A673 (cell line): ENCODE data around the gene PLD2. TPM values are rescaled to one million over a fixed set of nuclear protein-coding genes. Genes with fewer than 3 reads are reported as not detected.

ENCODE experiments used
- BruUV-seq: library from RNA; stranded (reverse); fragments of 400-500 nt; replicated peaks from 2 replicates; lab custom pipeline; 2021; lab: Mats Ljungman, UMichigan
- CTCF ChIA-PET: fragments of 300-600 bp; sonication (Branson Sonifier 250); formaldehyde crosslinking; loops from one replicate; lab custom pipeline; 2022; ENCODE audit warnings: antibody characterized with exemption; lab: Charles Lee
- POLR2A ChIA-PET: fragments of 300-600 bp; sonication (Branson Sonifier 250); formaldehyde crosslinking; loops from one replicate; lab custom pipeline; 2022; ENCODE audit warnings: antibody characterized with exemption; ENCODE audit not compliant: low non-redundant PET; lab: Charles Lee
- DNase-seq: peaks from one replicate; pipeline ENCODE4 v3.0.0-alpha.2; 2015; ENCODE audit warnings: low spot score
- H3K27ac ChIP-seq: fragments of 200-600 bp; sonication (generic); 2 replicates; pipeline ENCODE4 v1.5.1; 2016; ENCODE audit warnings: mixed run types, low read depth, mild to moderate bottlenecking, mixed read lengths, antibody characterized with exemption, low read length; ENCODE audit not compliant: poor library complexity, severe bottlenecking
- H3K27me3 ChIP-seq: fragments of 200-600 bp; sonication (generic); replicated peaks from 2 replicates; pipeline ENCODE4 v1.6.1; 2017; ENCODE audit warnings: mixed run types, low read depth, mild to moderate bottlenecking, mixed read lengths, antibody characterized with exemption, low read length; ENCODE audit not compliant: insufficient read depth, poor library complexity
- H3K36me3 ChIP-seq: fragments of 200-600 bp; sonication (generic); 2 replicates; pipeline ENCODE4 v1.6.1; 2016; ENCODE audit warnings: mixed run types, mild to moderate bottlenecking, mixed read lengths, antibody characterized with exemption, low read length; ENCODE audit not compliant: insufficient read depth, poor library complexity, severe bottlenecking
- H3K4me1 ChIP-seq: fragments of 200-600 bp; sonication (generic); 2 replicates; pipeline ENCODE4 v1.6.1; 2017; ENCODE audit warnings: mixed run types, mild to moderate bottlenecking, mixed read lengths, antibody characterized with exemption, low read length; ENCODE audit not compliant: insufficient read depth, poor library complexity, severe bottlenecking
- H3K4me3 ChIP-seq: fragments of 200-600 bp; sonication (generic); 2 replicates; pipeline ENCODE4 v1.5.1; 2016; ENCODE audit warnings: low read depth, mixed run types, mild to moderate bottlenecking, mixed read lengths, low read length; ENCODE audit not compliant: poor library complexity, severe bottlenecking
- H3K9me3 ChIP-seq: fragments of 200-600 bp; sonication (generic); 2 replicates; pipeline ENCODE4 v1.6.1; 2016; ENCODE audit warnings: mixed run types, low read depth, mild to moderate bottlenecking, mixed read lengths, antibody characterized with exemption, low read length; ENCODE audit not compliant: poor library complexity, severe bottlenecking
- EZH2 ChIP-seq: fragments of 200-600 bp; sonication (generic); IDR thresholded peaks from 2 replicates; pipeline ENCODE4 v1.6.1; 2017; ENCODE audit warnings: borderline replicate concordance, low read depth, mild to moderate bottlenecking, mixed read lengths, antibody characterized with exemption, low read length; ENCODE audit not compliant: poor library complexity, severe bottlenecking
- intact Hi-C: fragments of 100-400 bp; cut with micrococcal nuclease; formaldehyde crosslinking; loops from one replicate; pipeline ENCODE4 v1.10.0; 2022; ENCODE audit not compliant: unreplicated experiment
- total RNA-seq: library from RNA; stranded (reverse); gene quantifications from 2 replicates; pipeline ENCODE4 v1.2.3, GENCODE V29; 2021
- TF ChIP-seq, protein P1 (sequence below): fragments of 300-800, 200-600 bp; sonication (generic); conservative IDR thresholded peaks from 2 replicates; pipeline ENCODE4 v1.5.1; 2017; ENCODE audit warnings: low read depth, mild to moderate bottlenecking, antibody characterized with exemption, low read length, moderate library complexity, mixed read lengths

PLD2 gene
- total RNA-seq, 1 experiment from 2014 or later: 20.1 TPM

DNA sequence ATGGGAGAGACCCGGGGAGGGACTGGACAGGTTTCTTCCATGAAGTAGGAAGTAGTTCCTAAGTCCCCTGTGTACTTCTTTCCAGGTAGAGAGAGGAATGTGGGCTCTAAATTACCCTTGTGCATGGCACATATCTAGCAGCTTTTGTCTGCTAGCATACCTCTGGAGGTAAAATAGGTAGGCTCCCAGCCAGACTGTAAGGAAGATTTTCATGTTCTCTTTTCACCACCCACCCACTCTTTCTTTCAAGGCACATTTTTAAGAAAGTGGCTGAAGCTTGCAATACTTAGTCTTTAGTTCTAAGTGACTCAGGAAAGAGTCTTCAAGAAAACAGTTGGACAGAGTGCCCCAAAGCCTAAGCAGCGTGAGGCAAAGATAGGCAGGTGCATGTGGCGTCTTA is 35.4 kb downstream of the PLD2 start:
- no peak for DNase-seq
- no TSS peak for BruUV-seq
- TF ChIP-seq EZH2: no peak
- TF ChIP-seq, protein P1, sequence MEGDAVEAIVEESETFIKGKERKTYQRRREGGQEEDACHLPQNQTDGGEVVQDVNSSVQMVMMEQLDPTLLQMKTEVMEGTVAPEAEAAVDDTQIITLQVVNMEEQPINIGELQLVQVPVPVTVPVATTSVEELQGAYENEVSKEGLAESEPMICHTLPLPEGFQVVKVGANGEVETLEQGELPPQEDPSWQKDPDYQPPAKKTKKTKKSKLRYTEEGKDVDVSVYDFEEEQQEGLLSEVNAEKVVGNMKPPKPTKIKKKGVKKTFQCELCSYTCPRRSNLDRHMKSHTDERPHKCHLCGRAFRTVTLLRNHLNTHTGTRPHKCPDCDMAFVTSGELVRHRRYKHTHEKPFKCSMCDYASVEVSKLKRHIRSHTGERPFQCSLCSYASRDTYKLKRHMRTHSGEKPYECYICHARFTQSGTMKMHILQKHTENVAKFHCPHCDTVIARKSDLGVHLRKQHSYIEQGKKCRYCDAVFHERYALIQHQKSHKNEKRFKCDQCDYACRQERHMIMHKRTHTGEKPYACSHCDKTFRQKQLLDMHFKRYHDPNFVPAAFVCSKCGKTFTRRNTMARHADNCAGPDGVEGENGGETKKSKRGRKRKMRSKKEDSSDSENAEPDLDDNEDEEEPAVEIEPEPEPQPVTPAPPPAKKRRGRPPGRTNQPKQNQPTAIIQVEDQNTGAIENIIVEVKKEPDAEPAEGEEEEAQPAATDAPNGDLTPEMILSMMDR: no peak
- CTCF ChIA-PET: no interaction called here
- no peak overlapping the region for H3K27ac ChIP-seq
- H3K4me1 ChIP-seq: peaks cover 11% of the 10 kb centered on the region
- no peaks in the 10 kb centered on the region for H3K27me3 ChIP-seq
- no peaks in the 10 kb centered on the region for H3K36me3 ChIP-seq
- POLR2A ChIA-PET: no interaction called here
- intact Hi-C loops: no loop called here
- no peaks in the 10 kb centered on the region for H3K9me3 ChIP-seq
- no peak overlapping the region for H3K4me3 ChIP-seq

DNA sequence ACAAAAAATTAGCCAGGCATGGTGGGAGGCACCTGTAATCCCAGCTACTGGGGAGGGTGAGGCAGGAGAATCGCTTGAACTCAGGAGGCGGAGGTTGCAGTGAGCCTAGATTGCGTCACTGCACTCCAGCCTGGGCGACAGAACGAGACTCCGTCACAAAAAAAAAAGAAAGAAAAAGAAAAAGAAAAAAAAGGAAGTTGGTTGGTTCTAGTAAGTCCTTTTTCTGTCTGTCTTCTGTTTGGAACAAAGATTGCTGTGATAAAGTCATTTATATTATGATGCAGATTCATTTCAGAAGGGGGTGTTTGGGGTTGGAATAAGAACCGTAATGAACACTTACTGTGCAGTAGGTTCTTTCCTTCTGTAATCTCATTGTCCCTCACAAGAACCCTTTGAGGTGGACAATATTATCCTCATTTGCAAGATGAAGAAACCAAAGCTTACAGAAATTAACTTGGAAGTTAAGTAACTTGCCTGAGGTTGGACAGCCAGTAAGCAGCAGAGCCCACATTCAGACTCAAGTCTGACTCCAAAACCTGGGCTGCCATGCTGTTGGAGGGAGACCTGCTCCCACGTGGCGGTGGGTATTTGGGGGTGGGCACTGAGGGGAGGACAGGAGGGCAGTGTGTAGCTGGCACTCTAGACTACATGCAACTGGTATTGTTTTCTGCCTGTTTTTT is 36.5 kb downstream of the PLD2 start:
- H3K27me3 ChIP-seq: no peaks in the 10 kb centered on the region
- ChIA-PET CTCF (no interaction called here), POLR2A (no interaction called here)
- no peaks in the 10 kb centered on the region for H3K9me3 ChIP-seq
- DNase-seq: no peak
- no peak overlapping the region for H3K27ac ChIP-seq
- no peaks in the 10 kb centered on the region for H3K36me3 ChIP-seq
- BruUV-seq: no TSS peak
- H3K4me1 ChIP-seq: peaks cover 11% of the 10 kb centered on the region
- TF ChIP-seq EZH2: no peak
- TF ChIP-seq, protein P1: no peak
- no peak overlapping the region for H3K4me3 ChIP-seq
- intact Hi-C loops: no loop called here

DNA sequence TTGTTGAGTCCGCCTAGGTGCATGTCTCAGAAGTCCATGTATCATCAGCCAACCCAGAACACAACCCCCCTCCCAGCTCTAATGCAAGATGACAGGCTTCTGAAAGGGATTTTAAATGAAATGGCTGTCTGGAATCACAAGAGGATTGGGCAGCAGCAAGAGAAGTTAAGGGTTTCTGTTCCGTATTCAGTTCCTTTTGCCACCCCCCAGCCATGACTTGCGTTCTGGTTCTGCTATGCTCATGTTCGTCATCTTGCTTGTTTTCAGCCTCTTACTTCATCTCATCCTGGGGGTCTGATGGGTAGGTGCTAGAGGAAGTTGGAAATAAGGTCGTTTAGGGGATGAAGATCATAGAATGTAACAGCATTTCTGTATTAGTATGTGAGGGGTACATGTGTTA is 38.2 kb downstream of the PLD2 start:
- no peaks in the 10 kb centered on the region for H3K9me3 ChIP-seq
- H3K27me3 ChIP-seq: no peaks in the 10 kb centered on the region
- no peak for DNase-seq
- ChIA-PET POLR2A (no interaction called here), CTCF (no interaction called here)
- H3K27ac ChIP-seq: no peak overlapping the region
- TF ChIP-seq EZH2: no peak
- TF ChIP-seq, protein P1: no peak
- intact Hi-C loops: no loop called here
- H3K4me1 ChIP-seq: peaks cover 3% of the 10 kb centered on the region
- BruUV-seq: no TSS peak
- H3K36me3 ChIP-seq: no peaks in the 10 kb centered on the region
- H3K4me3 ChIP-seq: no peak overlapping the region
